HUDEP-2 (cell line): ENCODE results near the gene APBB3.
A peak's percentile ranks its signal among the peaks of the same experiment; 100 is the strongest.

ENCODE experiments used
- DNase-seq, 76 experiments: peaks; one replicate each; lab custom pipeline; 2025; ENCODE audit not compliant: unreplicated experiment in 76 of 76; lab: John Stamatoyannopoulos, UW

The APBB3 gene

GRCh38 chr5:140576776-140577201 is 12.4 kb upstream of the APBB3 start:
- peak in 1 of 76 experiments; percentile 4 for DNase-seq

GRCh38 chr5:140575309-140575708 is 10.9 kb upstream of the APBB3 start:
- peak in 33 of 76 experiments; percentile 2 to 53 (median 18) for DNase-seq

GRCh38 chr5:140574165-140574564 is 9.8 kb upstream of the APBB3 start:
- DNase-seq, result peak in 14 of 76 experiments; percentile 3 to 45 (median 14)

GRCh38 chr5:140573683-140574082 is 9.3 kb upstream of the APBB3 start:
- no peak for DNase-seq

- no peak for DNase-seq
These were observed 6.7 kb upstream of the APBB3 start for GRCh38 chr5:140571105-140571504.

- DNase-seq, result no peak
These were observed 6.1 kb upstream of the APBB3 start for GRCh38 chr5:140570488-140570887.

- no peak for DNase-seq
These were observed 5.7 kb upstream of the APBB3 start for GRCh38 chr5:140570058-140570457.

- no peak for DNase-seq
These were observed 4.8 kb upstream of the APBB3 start for GRCh38 chr5:140569197-140569596.

GRCh38 chr5:140568443-140569063 is 4.2 kb upstream of the APBB3 start:
- no peak for DNase-seq

GRCh38 chr5:140567871-140568270 is 3.5 kb upstream of the APBB3 start:
- DNase-seq, result no peak

GRCh38 chr5:140567136-140567818 is 2.9 kb upstream of the APBB3 start:
- no peak for DNase-seq

- DNase-seq, result no peak
These were observed 2.3 kb upstream of the APBB3 start for GRCh38 chr5:140566665-140567064.

- no peak for DNase-seq
These were observed 1.3 kb upstream of the APBB3 start for GRCh38 chr5:140565780-140566095.

GRCh38 chr5:140565024-140565779 is 804 bp upstream of the APBB3 start:
- peak in 1 of 76 experiments; percentile 46 for DNase-seq

- no peak for DNase-seq
These were observed 802 bp downstream of the APBB3 start for GRCh38 chr5:140563596-140563995.

GRCh38 chr5:140561753-140562523 is 2.5 kb downstream of the APBB3 start:
- DNase-seq, result no peak

- DNase-seq, result no peak
These were observed 4.2 kb downstream of the APBB3 start for GRCh38 chr5:140560227-140560626.

GRCh38 chr5:140558542-140558941 is 5.9 kb downstream of the APBB3 start:
- no peak for DNase-seq

GRCh38 chr5:140557965-140558364 is 6.4 kb downstream of the APBB3 start:
- DNase-seq, result no peak

- DNase-seq, result peak in 74 of 76 experiments; percentile 8 to 90 (median 74)
These were observed 7.1 kb downstream of the APBB3 start, which contains the start of gene SRA1 for GRCh38 chr5:140557136-140557805. SRA1 (minus strand) TSS chr5:140557473; CDS start chr5:140557452, 21 bp downstream.
